ENCODE measurements around the gene GPI. TPM values are rescaled to one million over a fixed set of nuclear protein-coding genes. Genes with fewer than 3 reads are reported as not detected.

Gene GPI
- total and polyA plus RNA-seq, 9 donors, result 70.1 to 187 (median 124) TPM

GRCh38 chr19:34317311-34317927, 47.6 kb upstream of the GPI start:
- Histone ChIP-seq H3K27ac (peak overlapping the region; percentile 2 to 39), H3K4me3 (no peak overlapping the region), H3K27me3 (no peaks in the 10 kb centered on the region), H3K4me1 (ENCODE audit: insufficient read depth) (peaks cover 19% of the 10 kb centered on the region), H3K9me3 (no peaks in the 10 kb centered on the region), H3K36me3 (no peaks in the 10 kb centered on the region)
- TF ChIP-seq POLR2A (IDR thresholded peaks at IDR 0.05) (no peak), EP300 (IDR thresholded peaks at IDR 0.05) (no peak), CTCF (IDR thresholded peaks at IDR 0.05) (no peak)
- no peak for DNase-seq
- WGBS, 3 donors, result 57 to 63% (median 58%) methylated on average over 6 of the region's 6 CpGs
- intact Hi-C loops (cut with DNase I), result no loop called here

GRCh38 chr19:34319230-34319585, 45.8 kb upstream of the GPI start:
- H3K9me3 ChIP-seq, result no peaks in the 10 kb centered on the region
- no peak overlapping the region for H3K4me3 ChIP-seq
- H3K36me3 ChIP-seq, result no peaks in the 10 kb centered on the region
- no peak for DNase-seq
- intact Hi-C loops (cut with DNase I), result no loop called here
- H3K27ac ChIP-seq, result no peak overlapping the region
- 54 to 66% (median 56%) methylated on average over 3 of the region's 3 CpGs for WGBS, 3 donors
- H3K27me3 ChIP-seq, result no peaks in the 10 kb centered on the region
- TF ChIP-seq EP300 (IDR thresholded peaks at IDR 0.05) (no peak), POLR2A (IDR thresholded peaks at IDR 0.05) (no peak), CTCF (IDR thresholded peaks at IDR 0.05) (no peak)
- peaks cover 19% of the 10 kb centered on the region for H3K4me1 ChIP-seq (ENCODE audit: insufficient read depth)

GRCh38 chr19:34319785-34320184, 45.2 kb upstream of the GPI start:
- Histone ChIP-seq H3K27ac (no peak overlapping the region), H3K27me3 (no peaks in the 10 kb centered on the region), H3K9me3 (no peaks in the 10 kb centered on the region), H3K4me3 (no peak overlapping the region), H3K36me3 (no peaks in the 10 kb centered on the region), H3K4me1 (ENCODE audit: insufficient read depth) (peaks cover 19% of the 10 kb centered on the region)
- TF ChIP-seq POLR2A (IDR thresholded peaks at IDR 0.05) (no peak), EP300 (IDR thresholded peaks at IDR 0.05) (no peak), CTCF (IDR thresholded peaks at IDR 0.05) (no peak)
- intact Hi-C loops (cut with DNase I), result loop anchor here in 1 of 4 donors (10.0 kb wide), 1 partner anchor 45 kb away; no protein-coding TSS in a partner anchor
- DNase-seq, result peak in 1 of 5 donors; percentile 32
- WGBS, 3 donors, result 91 to 96% (median 91%) methylated on average over 11 of the region's 11 CpGs

GRCh38 chr19:34320277-34320676, 44.7 kb upstream of the GPI start:
- intact Hi-C loops (cut with DNase I), result loop anchor here in 1 of 4 donors (10.0 kb wide), 1 partner anchor 45 kb away; no protein-coding TSS in a partner anchor
- Histone ChIP-seq H3K27ac (no peak overlapping the region), H3K36me3 (no peaks in the 10 kb centered on the region), H3K4me1 (ENCODE audit: insufficient read depth) (peaks cover 19% of the 10 kb centered on the region), H3K4me3 (no peak overlapping the region), H3K9me3 (no peaks in the 10 kb centered on the region), H3K27me3 (no peaks in the 10 kb centered on the region)
- TF ChIP-seq CTCF (IDR thresholded peaks at IDR 0.05) (no peak), EP300 (IDR thresholded peaks at IDR 0.05) (no peak), POLR2A (IDR thresholded peaks at IDR 0.05) (no peak)
- no peak for DNase-seq
- WGBS, 3 donors, result 78 to 88% (median 87%) methylated on average over 7 of the region's 7 CpGs

Data from ovary (tissue), 9 donors.